H1 (cell line): ENCODE measurements around the gene HHIPL2. TPM values are rescaled to one million over a fixed set of nuclear protein-coding genes. Genes with fewer than 3 reads are reported as not detected.

Experiments
- CTCF ChIA-PET: fragments of 300-600 bp; sonication (Branson Sonifier 250); formaldehyde crosslinking; loops from one replicate; lab custom pipeline; 2021; ENCODE audit not compliant: partially characterized antibody; lab: Charles Lee
- POLR2A ChIA-PET: fragments of 300-600 bp; sonication (Branson Sonifier 250); formaldehyde crosslinking; loops from one replicate; lab custom pipeline; 2021; ENCODE audit warnings: inconsistent platforms; ENCODE audit not compliant: partially characterized antibody; lab: Charles Lee
- DNase-seq, 2 experiments: peaks; one replicate each; pipeline versions ENCODE4 v3.0.0 to v3.0.0-alpha.2; 2010 to 2022; ENCODE audit warnings: low spot score in 2 of 2, low read depth in 1 of 2, mixed read lengths in 1 of 2
- FAIRE-seq: peaks from 2 replicates; lab custom pipeline; 2011; peaks lifted over from hg19 to GRCh38; lab: Jason Lieb, UNC
- H2AFZ ChIP-seq: 2 replicates; pipeline ENCODE4 v1.8.1; 2012; ENCODE audit warnings: low read length, inconsistent platforms
- H2AK5ac ChIP-seq: 2 replicates; pipeline ENCODE4 v1.6.1; 2013; ENCODE audit warnings: low read depth, low read length
- H2BK120ac ChIP-seq: replicated peaks from 2 replicates; pipeline ENCODE3; 2013; ENCODE audit warnings: low read depth, low read length, inconsistent platforms
- H2BK12ac ChIP-seq: 2 replicates; pipeline ENCODE4 v1.6.1; 2013; ENCODE audit warnings: low read depth, low read length
- H2BK15ac ChIP-seq: 2 replicates; pipeline ENCODE4 v1.6.1; 2013; ENCODE audit warnings: low read length
- H2BK20ac ChIP-seq: 2 replicates; pipeline ENCODE4 v1.6.1; 2013; ENCODE audit warnings: low read length
- H2BK5ac ChIP-seq: 2 replicates; pipeline ENCODE4 v1.6.1; 2013; ENCODE audit warnings: low read depth, low read length
- H3K14ac ChIP-seq: 2 replicates; pipeline ENCODE4 v1.6.1; 2013; ENCODE audit warnings: inconsistent platforms; ENCODE audit not compliant: insufficient read length
- H3K18ac ChIP-seq: 2 replicates; pipeline ENCODE4 v1.6.1; 2013; ENCODE audit warnings: low read length; ENCODE audit errors: extremely low read depth
- H3K23ac ChIP-seq: 2 replicates; pipeline ENCODE4 v1.6.1; 2013; ENCODE audit warnings: inconsistent platforms; ENCODE audit not compliant: insufficient read length
- H3K23me2 ChIP-seq: 2 replicates; pipeline ENCODE4 v1.6.1; 2013; ENCODE audit warnings: low read depth, low read length
- H3K27ac ChIP-seq: 2 replicates; pipeline ENCODE4 v1.6.1; 2011; ENCODE audit warnings: low read depth, low read length, inconsistent platforms
- H3K27me3 ChIP-seq, 4 experiments: replicated peaks in 1 of 4; 1 replicate in 1 of 4; 2 replicates in 3 of 4; pipeline versions ENCODE4 v1.6.1 to v1.8.1; 2011 to 2013; ENCODE audit warnings: low read length in 3 of 4, mild to moderate bottlenecking in 3 of 4, inconsistent platforms in 2 of 4, mixed read lengths in 2 of 4, moderate library complexity in 1 of 4; ENCODE audit not compliant: control insufficient read depth in 3 of 4, insufficient read depth in 3 of 4; ENCODE audit errors: extremely low read depth in 1 of 4
- H3K36me3 ChIP-seq, 4 experiments: 2 replicates each; pipeline versions ENCODE4 v1.6.1 to v1.8.1; 2011 to 2013; ENCODE audit warnings: mild to moderate bottlenecking in 4 of 4, low read length in 3 of 4, moderate library complexity in 2 of 4, control low read depth in 1 of 4, inconsistent platforms in 1 of 4; ENCODE audit not compliant: insufficient read depth in 4 of 4, control insufficient read depth in 2 of 4
- H3K4ac ChIP-seq: replicated peaks from 2 replicates; pipeline ENCODE3; 2013; ENCODE audit warnings: low read length, low read depth, mixed read lengths, inconsistent platforms; ENCODE audit not compliant: insufficient read length
- H3K4me1 ChIP-seq, 4 experiments: replicated peaks in 1 of 4; 1 replicate in 1 of 4; 2 replicates in 3 of 4; pipeline versions ENCODE4 v1.6.1 to v1.8.1; 2011 to 2013; ENCODE audit warnings: low read length in 3 of 4, inconsistent platforms in 2 of 4, mixed read lengths in 1 of 4; ENCODE audit not compliant: insufficient read depth in 4 of 4, control insufficient read depth in 3 of 4
- H3K4me2 ChIP-seq, 2 experiments: 2 replicates each; pipeline versions ENCODE4 v1.6.1 to v1.8.1; 2011 to 2013; ENCODE audit warnings: low read depth in 2 of 2, low read length in 2 of 2, control low read depth in 1 of 2, inconsistent platforms in 1 of 2, mild to moderate bottlenecking in 1 of 2; ENCODE audit not compliant: insufficient read depth in 1 of 2
- H3K4me3 ChIP-seq, 4 experiments: fragments of 200-600, 300-600 bp in 1 of 4; sonication (generic), shearing (Covaris generic), sonication (Bioruptor Twin) in 1 of 4; 2 replicates each; pipeline versions ENCODE4 v1.5.1 to v1.8.1; 2011 to 2016; ENCODE audit warnings: low read length in 4 of 4, low read depth in 3 of 4, control low read depth in 2 of 4, inconsistent platforms in 2 of 4, mild to moderate bottlenecking in 2 of 4, mixed read lengths in 1 of 4, moderate library complexity in 1 of 4; ENCODE audit not compliant: insufficient read depth in 2 of 4; ENCODE audit errors: extremely low read depth in 1 of 4
- H3K56ac ChIP-seq: replicated peaks from 2 replicates; pipeline ENCODE3; 2013; ENCODE audit warnings: low read depth, mild to moderate bottlenecking, mixed read lengths, low read length, inconsistent platforms; ENCODE audit not compliant: insufficient read length
- H3K79me1 ChIP-seq: 2 replicates; pipeline ENCODE4 v1.6.1; 2013; ENCODE audit warnings: low read depth, low read length, control low read depth
- H3K79me2 ChIP-seq, 2 experiments: 2 replicates each; pipeline versions ENCODE4 v1.6.1 to v1.8.1; 2012 to 2013; ENCODE audit warnings: low read length in 2 of 2, mild to moderate bottlenecking in 2 of 2, inconsistent platforms in 1 of 2; ENCODE audit not compliant: insufficient read depth in 2 of 2, control insufficient read depth in 1 of 2
- H3K9ac ChIP-seq, 4 experiments: replicated peaks in 1 of 4; 1 replicate in 1 of 4; 2 replicates in 3 of 4; pipeline versions ENCODE4 v1.6.1 to v1.8.1; 2011 to 2013; ENCODE audit warnings: low read depth in 3 of 4, low read length in 3 of 4, control low read depth in 2 of 4, mild to moderate bottlenecking in 2 of 4, moderate library complexity in 2 of 4, inconsistent platforms in 1 of 4; ENCODE audit errors: extremely low read depth in 1 of 4
- H3K9me3 ChIP-seq, 2 experiments: 2 replicates each; pipeline versions ENCODE4 v1.6.1 to v1.8.1; 2012 to 2013; ENCODE audit warnings: mild to moderate bottlenecking in 2 of 2, moderate library complexity in 2 of 2, control low read depth in 1 of 2, inconsistent platforms in 1 of 2, low read depth in 1 of 2, low read length in 1 of 2, mixed read lengths in 1 of 2; ENCODE audit not compliant: insufficient read depth in 2 of 2
- H4K20me1 ChIP-seq, 2 experiments: replicated peaks in 1 of 2; 2 replicates each; pipeline versions ENCODE3 to v1.8.1; 2011 to 2013; ENCODE audit warnings: inconsistent platforms in 2 of 2, low read length in 2 of 2, mild to moderate bottlenecking in 1 of 2; ENCODE audit not compliant: insufficient read depth in 2 of 2, control insufficient read depth in 1 of 2
- H4K5ac ChIP-seq: 2 replicates; pipeline ENCODE4 v1.6.1; 2013; ENCODE audit warnings: low read length, low read depth, mixed read lengths, inconsistent platforms; ENCODE audit not compliant: insufficient read length
- H4K8ac ChIP-seq: 2 replicates; pipeline ENCODE4 v1.8.0; 2013; ENCODE audit warnings: mild to moderate bottlenecking, moderate library complexity, low read length, inconsistent platforms; ENCODE audit not compliant: insufficient read depth; ENCODE audit errors: extremely low read depth
- H4K91ac ChIP-seq: replicated peaks from 2 replicates; pipeline ENCODE3; 2013; ENCODE audit warnings: low read length, mixed read lengths, inconsistent platforms; ENCODE audit not compliant: insufficient read length
- ASH2L ChIP-seq: fragments of 200-600, 300-600 bp; sonication (generic); IDR thresholded peaks from one replicate; pipeline ENCODE4 v1.7.1; 2017; ENCODE audit warnings: low read length
- HDAC2 ChIP-seq, 2 experiments: fragments of 300-600 bp in 1 of 2; sonication (generic) in 1 of 2; IDR thresholded peaks; 2 replicates each; pipeline ENCODE4 v1.6.1; 2011 to 2012; ENCODE audit warnings: low read depth in 2 of 2, low read length in 2 of 2, mild to moderate bottlenecking in 2 of 2, moderate library complexity in 2 of 2, borderline replicate concordance in 1 of 2, inconsistent platforms in 1 of 2
- KDM1A ChIP-seq: fragments of 200-600, 300-600 bp; sonication (generic); IDR thresholded peaks from 2 replicates; pipeline ENCODE4 v1.7.1; 2016; ENCODE audit warnings: mild to moderate bottlenecking, low read length, borderline replicate concordance
- POU5F1 ChIP-seq: IDR thresholded peaks from 2 replicates; pipeline ENCODE4 v1.6.1; 2011; ENCODE audit warnings: low read depth, mild to moderate bottlenecking, low read length, moderate library complexity
- SP4 ChIP-seq: IDR thresholded peaks from 2 replicates; pipeline ENCODE4 v1.6.1; 2012; ENCODE audit warnings: low read length, inconsistent platforms
- YY1 ChIP-seq: IDR thresholded peaks from 2 replicates; pipeline ENCODE4 v1.6.1; 2011; ENCODE audit warnings: low read depth, mild to moderate bottlenecking, low read length
- ZNF274 ChIP-seq: IDR thresholded peaks from 2 replicates; pipeline ENCODE4 v1.7.0; 2012; ENCODE audit warnings: low read length, borderline replicate concordance; ENCODE audit errors: extremely low read depth
- WGBS, 2 experiments: shearing (Covaris generic) in 1 of 2; methylation state at CpG; one replicate each; pipeline versions ENCODE4 v1.1.6 to v1.1.7; 2013 to 2015; ENCODE audit warnings: low lambda C conversion rate in 2 of 2, mixed read lengths in 2 of 2, inconsistent platforms in 1 of 2, low coverage in 1 of 2, missing lambda C conversion rate in 1 of 2; ENCODE audit not compliant: insufficient replicate concordance in 2 of 2, insufficient coverage in 1 of 2, insufficient read length in 1 of 2; ENCODE audit errors: extremely low coverage in 1 of 2, missing lambda C conversion rate in 1 of 2; 5-methylcytosine and 5-hydroxymethylcytosine counted together
- polyA plus RNA-seq, 7 experiments: library from polyadenylated mRNA; depleted of rRNA in 3 of 7; stranded (reverse) in 5 of 7; unstranded in 2 of 7; fragments of >200 nt in 5 of 7; fragments of 200-250 nt in 2 of 7; gene quantifications; 1 replicate in 5 of 7; 2 replicates in 1 of 7; 4 replicates in 1 of 7; pipeline versions ENCODE4 v1.2.1 to v1.2.3, GENCODE V29; 2011 to 2013; ENCODE audit warnings: missing spikeins in 2 of 7, mixed read lengths in 2 of 7
- total RNA-seq: library from RNA; stranded (reverse); fragmentation: NEBNext Ultra II Directional; extraction: Animal tissue kit (Norgen Biotek cat#: 25700); gene quantifications from 2 replicates; pipeline ENCODE4 v1.2.1, GENCODE V29; 2021

Gene HHIPL2
- total and polyA plus RNA-seq, 2 of the 8 experiments (the other 6 are each of a cell fraction or from before 2014, with no cell fraction given): 0.08 TPM; not detected in 1

DNA sequence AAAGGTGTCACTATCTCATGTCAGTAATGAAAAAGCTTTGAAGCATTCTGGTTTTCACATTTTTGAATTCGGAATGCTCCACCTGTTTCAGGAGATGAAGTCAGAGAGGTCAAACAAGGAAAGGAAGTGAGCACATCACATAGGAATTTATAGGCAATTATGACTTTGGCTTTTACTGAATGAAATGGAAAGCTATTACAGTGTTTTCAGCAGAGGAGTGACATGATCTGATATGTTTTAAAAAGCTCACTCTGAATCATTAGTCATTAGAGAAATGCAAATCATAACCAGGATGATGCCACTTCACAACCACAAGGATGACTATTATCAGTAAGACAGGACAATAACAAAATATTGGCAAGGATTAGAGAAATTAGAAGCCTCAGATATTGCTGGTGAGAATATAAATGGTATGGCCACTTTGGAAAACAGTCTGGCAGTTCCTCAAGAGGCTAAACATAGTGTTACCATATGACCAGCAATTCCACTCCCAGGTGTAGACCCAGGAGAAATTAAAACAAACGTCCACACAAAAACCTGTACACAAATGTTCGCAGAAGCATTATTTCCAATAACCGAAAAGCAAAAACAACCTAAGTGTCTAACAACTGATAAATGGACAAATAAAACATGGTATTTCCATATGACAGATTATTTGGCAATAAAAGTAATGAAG is 34.3 kb upstream of the HHIPL2 start:
- no peak overlapping the region for H2BK5ac ChIP-seq
- no peaks in the 10 kb centered on the region for H3K9me3 ChIP-seq
- no peak overlapping the region for H2BK12ac ChIP-seq
- no peak overlapping the region for H3K9ac ChIP-seq
- H3K4me2 ChIP-seq: no peak overlapping the region
- H3K14ac ChIP-seq: no peak overlapping the region
- H3K27me3 ChIP-seq: no peaks in the 10 kb centered on the region
- H2BK15ac ChIP-seq: no peak overlapping the region
- H3K79me1 ChIP-seq: no peaks in the 10 kb centered on the region; the same call in 1 of the 2 replicates
- H3K23ac ChIP-seq: no peak overlapping the region
- no peak overlapping the region for H4K8ac ChIP-seq
- H3K4ac ChIP-seq: no peak overlapping the region
- H3K79me2 ChIP-seq: peaks cover 0 to 25% of the 10 kb centered on the region in 2 experiments; a peak in 2 of 4 replicates
- no peak overlapping the region for H4K91ac ChIP-seq
- ChIA-PET CTCF (interaction anchor here (0.6 kb wide), 1 partner anchor 872 kb away, joined by 4 read pairs; no protein-coding TSS in a partner anchor), POLR2A (no interaction called here)
- H2BK120ac ChIP-seq: no peak overlapping the region
- peaks cover 2 to 35% (median 18%) of the 10 kb centered on the region in 4 experiments; a peak in 7 of 8 replicates for H3K36me3 ChIP-seq
- no peak overlapping the region for H3K18ac ChIP-seq
- no peaks in the 10 kb centered on the region for H3K4me1 ChIP-seq
- 93% methylated on average over 4 of the region's 4 CpGs; no CpG with 5 or more reads in 1 of the 2 experiments for WGBS, 2 experiments
- H3K23me2 ChIP-seq: no peaks in the 10 kb centered on the region
- no peak overlapping the region for H2BK20ac ChIP-seq
- H3K4me3 ChIP-seq: no peak overlapping the region
- FAIRE-seq: no peak
- no peak for DNase-seq
- no peak overlapping the region for H3K27ac ChIP-seq
- H2AK5ac ChIP-seq: no peak overlapping the region
- no peak overlapping the region for H4K5ac ChIP-seq
- no peak overlapping the region for H3K56ac ChIP-seq
- H2AFZ ChIP-seq: no peak overlapping the region
- no peaks in the 10 kb centered on the region for H4K20me1 ChIP-seq
- TF ChIP-seq SP4: no peak
- TF ChIP-seq KDM1A: no peak
- TF ChIP-seq YY1: no peak
- TF ChIP-seq ASH2L: no peak
- no peak for TF ChIP-seq ZNF274
- no peak for TF ChIP-seq HDAC2 (IDR thresholded peaks at IDR 0.05; ENCODE audit: borderline replicate concordance in 1 of 2, low read depth in 2 of 2, low read length in 2 of 2)
- no peak for TF ChIP-seq POU5F1
